Fibroblast of lung (primary cell): ENCODE data around the gene CPA5. TPM values are rescaled to one million over a fixed set of nuclear protein-coding genes. Genes with fewer than 3 reads are reported as not detected.

Source experiments
- DNase-seq, 2 donors: peaks; one replicate each; pipeline versions ENCODE4 v3.0.0 to v3.0.0-alpha.2; 2010; ENCODE audit warnings: low read depth in 2 of 2
- H2AFZ ChIP-seq: 2 replicates; pipeline ENCODE4 v1.5.1; 2012; ENCODE audit warnings: low read length, control low read depth, inconsistent platforms
- H3K27ac ChIP-seq: 2 replicates; pipeline ENCODE4 v1.5.1; 2011; ENCODE audit warnings: low read length, control low read depth; ENCODE audit not compliant: insufficient read depth
- H3K27me3 ChIP-seq: 2 replicates; pipeline ENCODE4 v1.5.1; 2011; ENCODE audit warnings: mild to moderate bottlenecking, low read length; ENCODE audit not compliant: control insufficient read depth, insufficient read depth
- H3K36me3 ChIP-seq: 2 replicates; pipeline ENCODE4 v1.5.1; 2011; ENCODE audit warnings: low read length; ENCODE audit not compliant: control insufficient read depth, insufficient read depth
- H3K4me1 ChIP-seq: 2 replicates; pipeline ENCODE4 v1.5.1; 2011; ENCODE audit warnings: low read length; ENCODE audit not compliant: control insufficient read depth, insufficient read depth; ENCODE audit errors: extremely low read depth
- H3K4me2 ChIP-seq: 2 replicates; pipeline ENCODE4 v1.5.1; 2011; ENCODE audit warnings: low read length, control low read depth; ENCODE audit not compliant: insufficient read depth; ENCODE audit errors: extremely low read depth
- H3K4me3 ChIP-seq, 4 experiments: fragments of 200-600 bp in 1 of 4; sonication (generic) in 1 of 4; replicated peaks in 1 of 4; 2 replicates each; pipeline ENCODE4 v1.5.1; 2011 to 2016; ENCODE audit warnings: low read length in 4 of 4, low read depth in 3 of 4, mild to moderate bottlenecking in 3 of 4, control low read depth in 2 of 4, inconsistent platforms in 1 of 4, mixed read lengths in 1 of 4; ENCODE audit not compliant: insufficient read depth in 1 of 4; ENCODE audit errors: control extremely low read depth in 1 of 4
- H3K79me2 ChIP-seq: 2 replicates; pipeline ENCODE4 v1.5.1; 2012; ENCODE audit warnings: mild to moderate bottlenecking, low read length, inconsistent platforms; ENCODE audit not compliant: control insufficient read depth, insufficient read depth
- H3K9ac ChIP-seq: 2 replicates; pipeline ENCODE4 v1.5.1; 2011; ENCODE audit warnings: mild to moderate bottlenecking, low read length, control low read depth; ENCODE audit not compliant: insufficient read depth
- H3K9me3 ChIP-seq: 2 replicates; pipeline ENCODE4 v1.5.1; 2012; ENCODE audit warnings: low read depth, low read length; ENCODE audit not compliant: control insufficient read depth, insufficient read depth
- H4K20me1 ChIP-seq: 2 replicates; pipeline ENCODE4 v1.5.1; 2011; ENCODE audit warnings: low read length; ENCODE audit not compliant: control insufficient read depth, insufficient read depth; ENCODE audit errors: extremely low read depth
- EZH2 ChIP-seq: IDR thresholded peaks from 2 replicates; pipeline ENCODE4 v1.5.1; 2012; ENCODE audit warnings: low read length, control low read depth, mild to moderate bottlenecking; ENCODE audit errors: missing control alignments
- polyA plus RNA-seq, 2 donors: library from polyadenylated mRNA; depleted of rRNA in 1 of 2; stranded (reverse) in 1 of 2; unstranded in 1 of 2; fragments of >200 nt; gene quantifications; 2 replicates each; pipeline ENCODE4 v1.2.1, GENCODE V29; 2011 to 2012; ENCODE audit warnings: missing spikeins in 1 of 2
- total RNA-seq: library from RNA; depleted of rRNA; stranded (reverse); fragments of >200 nt; gene quantifications from 2 replicates; pipeline ENCODE4 v1.2.1, GENCODE V29; 2014
- TF ChIP-seq, protein P1 (sequence below), 2 donors: IDR thresholded peaks in 1 of 2; conservative IDR thresholded peaks in 1 of 2; 1 replicate in 1 of 2; 2 replicates in 1 of 2; pipeline ENCODE4 v1.5.1; 2011 to 2012; ENCODE audit warnings: low read length in 2 of 2, control low read depth in 1 of 2, inconsistent platforms in 1 of 2, low read depth in 1 of 2, mild to moderate bottlenecking in 1 of 2

Gene CPA5
- total and polyA plus RNA-seq, 2 donors (not counting 1 experiment from before 2014, with no cell fraction given): not detected

DNA sequence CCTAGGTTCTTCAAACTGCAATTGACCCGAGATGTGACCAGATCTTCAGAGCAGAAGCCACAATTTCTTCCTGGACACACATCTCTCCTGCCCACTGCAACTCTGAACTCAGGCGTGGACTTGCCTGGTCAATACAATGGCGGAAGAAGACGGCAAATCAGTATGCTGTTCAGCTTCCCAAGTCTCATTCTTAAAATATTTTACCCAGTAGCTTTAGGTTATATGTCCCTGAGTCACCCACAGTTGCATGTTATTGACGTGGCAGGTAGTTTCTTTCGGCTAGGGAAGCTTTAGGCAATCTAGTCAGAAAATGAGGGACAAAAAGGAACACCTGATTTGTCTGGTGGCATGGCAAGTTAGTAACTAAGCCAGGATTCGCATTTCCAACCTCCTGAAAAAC is 73.7 kb downstream of the CPA5 start:
- Histone ChIP-seq H3K4me3 (no peak overlapping the region), H2AFZ (no peak overlapping the region), H4K20me1 (no peaks in the 10 kb centered on the region), H3K4me1 (peaks cover under 1% of the 10 kb centered on the region), H3K9me3 (no peaks in the 10 kb centered on the region), H3K27me3 (no peaks in the 10 kb centered on the region), H3K79me2 (no peaks in the 10 kb centered on the region), H3K9ac (no peak overlapping the region), H3K36me3 (no peaks in the 10 kb centered on the region), H3K27ac (no peak overlapping the region), H3K4me2 (no peak overlapping the region)
- no peak for TF ChIP-seq EZH2
- TF ChIP-seq, protein P1, sequence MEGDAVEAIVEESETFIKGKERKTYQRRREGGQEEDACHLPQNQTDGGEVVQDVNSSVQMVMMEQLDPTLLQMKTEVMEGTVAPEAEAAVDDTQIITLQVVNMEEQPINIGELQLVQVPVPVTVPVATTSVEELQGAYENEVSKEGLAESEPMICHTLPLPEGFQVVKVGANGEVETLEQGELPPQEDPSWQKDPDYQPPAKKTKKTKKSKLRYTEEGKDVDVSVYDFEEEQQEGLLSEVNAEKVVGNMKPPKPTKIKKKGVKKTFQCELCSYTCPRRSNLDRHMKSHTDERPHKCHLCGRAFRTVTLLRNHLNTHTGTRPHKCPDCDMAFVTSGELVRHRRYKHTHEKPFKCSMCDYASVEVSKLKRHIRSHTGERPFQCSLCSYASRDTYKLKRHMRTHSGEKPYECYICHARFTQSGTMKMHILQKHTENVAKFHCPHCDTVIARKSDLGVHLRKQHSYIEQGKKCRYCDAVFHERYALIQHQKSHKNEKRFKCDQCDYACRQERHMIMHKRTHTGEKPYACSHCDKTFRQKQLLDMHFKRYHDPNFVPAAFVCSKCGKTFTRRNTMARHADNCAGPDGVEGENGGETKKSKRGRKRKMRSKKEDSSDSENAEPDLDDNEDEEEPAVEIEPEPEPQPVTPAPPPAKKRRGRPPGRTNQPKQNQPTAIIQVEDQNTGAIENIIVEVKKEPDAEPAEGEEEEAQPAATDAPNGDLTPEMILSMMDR (conservative IDR thresholded peaks at IDR 0.05 in 1 of 2, IDR thresholded peaks at IDR 0.05 in 1 of 2; ENCODE audit: low read depth in 1 of 2, low read length in 2 of 2): no peak
- DNase-seq: peak in 1 of 2 donors; percentile 75

Other genes with a start within 250 kb of the CPA5 start
- gene TMEM209, start 139.4 kb upstream of the CPA5 start, total RNA-seq: 9.5 and 9.7 TPM in 2 replicates
- gene TMEM209, start 139.4 kb upstream of the CPA5 start, polyA plus RNA-seq: 15.1 and 20.8 TPM in 2 replicates
- not detected in 2 replicates for gene SSMEM1, start 137.0 kb upstream of the CPA5 start, total RNA-seq
- gene SSMEM1, start 137.0 kb upstream of the CPA5 start, polyA plus RNA-seq: not detected in 2 replicates
- gene CPA2, start 78.0 kb upstream of the CPA5 start, total RNA-seq: under 0.01 TPM in 1 of 2 replicates, not detected in the other
- 0.06 TPM in 1 of 2 replicates, not detected in the other for gene CPA2, start 78.0 kb upstream of the CPA5 start, polyA plus RNA-seq
- 6.4 and 20.0 TPM in 2 replicates for gene CPA4, start 51.7 kb upstream of the CPA5 start, total RNA-seq
- 31.5 and 48.3 TPM in 2 replicates for gene CPA4, start 51.7 kb upstream of the CPA5 start, polyA plus RNA-seq
- under 0.01 TPM in 1 of 2 replicates, not detected in the other for gene CPA1, start 35.7 kb downstream of the CPA5 start, total RNA-seq
- 0.12 TPM in 1 of 2 replicates, not detected in the other for gene CPA1, start 35.7 kb downstream of the CPA5 start, polyA plus RNA-seq
- 8.0 and 8.3 TPM in 2 replicates for gene CEP41, start 96.2 kb downstream of the CPA5 start, total RNA-seq
- gene CEP41, start 96.2 kb downstream of the CPA5 start, polyA plus RNA-seq: 24.5 and 27.7 TPM in 2 replicates
- 38.8 and 175 TPM in 2 replicates for gene MEST, start 147.3 kb downstream of the CPA5 start, total RNA-seq
- gene MEST, start 147.3 kb downstream of the CPA5 start, polyA plus RNA-seq: 132 and 382 TPM in 2 replicates